Measurements from ENCODE around the gene LGMN. TPM values are rescaled to one million over a fixed set of nuclear protein-coding genes. Genes with fewer than 3 reads are reported as not detected.
A peak's percentile ranks its signal among the peaks of the same experiment; 100 is the strongest.

LGMN gene
- total and polyA plus RNA-seq, 2 of the 13 experiments (the other 11 are each of a cell fraction or from before 2014, with no cell fraction given): 28.9 to 76.4 TPM

DNA sequence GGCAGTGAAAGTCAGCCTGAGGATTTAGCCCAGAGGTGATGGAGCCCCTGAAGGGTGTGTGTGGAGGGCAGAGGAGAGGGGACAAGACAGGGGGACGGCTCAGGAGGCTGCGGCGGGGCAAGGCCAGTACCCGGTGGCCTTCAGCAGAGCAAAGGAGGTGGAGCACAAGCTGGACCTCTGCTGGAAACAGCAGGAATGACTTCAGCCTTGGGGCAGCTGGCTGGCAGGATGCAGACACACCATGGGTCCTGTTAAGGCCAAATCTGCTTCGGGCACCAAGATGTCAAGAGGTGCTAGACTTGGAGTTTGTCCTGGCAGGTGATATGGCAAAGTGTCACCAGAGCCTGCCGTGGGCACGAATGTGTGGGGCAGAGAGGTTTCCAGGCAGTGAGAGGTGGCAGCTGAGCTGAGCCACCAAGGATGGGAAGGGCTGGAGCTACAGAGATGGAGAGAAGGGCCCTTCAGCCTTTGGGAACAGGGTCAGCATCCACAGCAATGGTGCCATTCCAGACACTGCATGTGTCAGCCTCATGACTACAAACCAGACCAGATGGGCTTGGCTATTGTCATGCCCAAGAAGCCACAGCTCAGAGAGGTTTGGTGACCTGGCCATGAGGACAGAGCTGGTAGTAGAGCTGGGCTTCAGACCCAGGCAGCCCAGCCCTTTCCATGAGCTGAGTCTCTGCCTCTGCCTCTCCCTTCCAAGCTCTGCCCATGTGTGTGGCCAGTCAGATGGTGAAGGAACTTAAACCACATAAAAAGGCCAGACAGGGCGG is 91.9 kb downstream of the LGMN start:
- ATAC-seq (peak; percentile 39), FAIRE-seq (no peak), DNase-seq (ENCODE audit: low spot score) (no peak)
- POLR2A ChIA-PET: no interaction called here
- H3K79me2 ChIP-seq (ENCODE audit: insufficient read depth, low read length): no peaks in the 10 kb centered on the region
- no peak overlapping the region for H3K4me2 ChIP-seq (ENCODE audit: low read depth, low read length)
- no peaks in the 10 kb centered on the region for H3K9me3 ChIP-seq (ENCODE audit: low read length)
- in situ Hi-C loops (cut with HindIII; ENCODE audit: extremely low pct_ligation_motif_present, low pct_unique_long_range_greater_than_20kb): no loop called here
- no peaks in the 10 kb centered on the region for H3K4me1 ChIP-seq (ENCODE audit: insufficient read depth, low read length)
- no TSS peak for BruUV-seq (replicated peaks)
- WGBS (ENCODE audit: low lambda C conversion rate): 96% methylated on average over 5 of the region's 8 CpGs
- H3K4me3 ChIP-seq (replicated peaks in 1 of 3; ENCODE audit: insufficient read depth in 1 of 3, low read depth in 2 of 3, low read length in 3 of 3): no peak overlapping the region
- peaks cover 3 to 5% of the 10 kb centered on the region in 2 experiments; a peak in 1 of 5 replicates for H3K36me3 ChIP-seq (replicated peaks in 1 of 2; ENCODE audit: control insufficient read depth in 1 of 2, insufficient read depth in 2 of 2, low read length in 2 of 2)
- intact Hi-C loops (cut with micrococcal nuclease; ENCODE audit: unreplicated experiment): no loop called here
- H3K9ac ChIP-seq (ENCODE audit: insufficient read depth, low read depth, low read length): no peak overlapping the region
- no peak overlapping the region for H2AFZ ChIP-seq (ENCODE audit: low read length)
- no peaks in the 10 kb centered on the region for H3K27me3 ChIP-seq (ENCODE audit: control insufficient read depth in 1 of 2, insufficient read depth in 2 of 2, low read length in 2 of 2)
- no peak overlapping the region for H3K27ac ChIP-seq (ENCODE audit: extremely low read length, insufficient read depth, low read length)
- TF ChIP-seq ZNF790 (CRISPR knock-in tag; IDR thresholded peaks at IDR 0.05; ENCODE audit: borderline replicate concordance): no peak
- TF ChIP-seq, protein P1, sequence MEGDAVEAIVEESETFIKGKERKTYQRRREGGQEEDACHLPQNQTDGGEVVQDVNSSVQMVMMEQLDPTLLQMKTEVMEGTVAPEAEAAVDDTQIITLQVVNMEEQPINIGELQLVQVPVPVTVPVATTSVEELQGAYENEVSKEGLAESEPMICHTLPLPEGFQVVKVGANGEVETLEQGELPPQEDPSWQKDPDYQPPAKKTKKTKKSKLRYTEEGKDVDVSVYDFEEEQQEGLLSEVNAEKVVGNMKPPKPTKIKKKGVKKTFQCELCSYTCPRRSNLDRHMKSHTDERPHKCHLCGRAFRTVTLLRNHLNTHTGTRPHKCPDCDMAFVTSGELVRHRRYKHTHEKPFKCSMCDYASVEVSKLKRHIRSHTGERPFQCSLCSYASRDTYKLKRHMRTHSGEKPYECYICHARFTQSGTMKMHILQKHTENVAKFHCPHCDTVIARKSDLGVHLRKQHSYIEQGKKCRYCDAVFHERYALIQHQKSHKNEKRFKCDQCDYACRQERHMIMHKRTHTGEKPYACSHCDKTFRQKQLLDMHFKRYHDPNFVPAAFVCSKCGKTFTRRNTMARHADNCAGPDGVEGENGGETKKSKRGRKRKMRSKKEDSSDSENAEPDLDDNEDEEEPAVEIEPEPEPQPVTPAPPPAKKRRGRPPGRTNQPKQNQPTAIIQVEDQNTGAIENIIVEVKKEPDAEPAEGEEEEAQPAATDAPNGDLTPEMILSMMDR (CRISPR knock-in tag; IDR thresholded peaks at IDR 0.05): peak; percentile 24; the same call in 1 of the 2 replicates
- CTCF ChIA-PET (ENCODE audit: low intra/inter-chr PET ratio, low total read pairs): no interaction called here
- no peaks in the 10 kb centered on the region for H4K20me1 ChIP-seq (ENCODE audit: insufficient read depth, low read length)

DNA sequence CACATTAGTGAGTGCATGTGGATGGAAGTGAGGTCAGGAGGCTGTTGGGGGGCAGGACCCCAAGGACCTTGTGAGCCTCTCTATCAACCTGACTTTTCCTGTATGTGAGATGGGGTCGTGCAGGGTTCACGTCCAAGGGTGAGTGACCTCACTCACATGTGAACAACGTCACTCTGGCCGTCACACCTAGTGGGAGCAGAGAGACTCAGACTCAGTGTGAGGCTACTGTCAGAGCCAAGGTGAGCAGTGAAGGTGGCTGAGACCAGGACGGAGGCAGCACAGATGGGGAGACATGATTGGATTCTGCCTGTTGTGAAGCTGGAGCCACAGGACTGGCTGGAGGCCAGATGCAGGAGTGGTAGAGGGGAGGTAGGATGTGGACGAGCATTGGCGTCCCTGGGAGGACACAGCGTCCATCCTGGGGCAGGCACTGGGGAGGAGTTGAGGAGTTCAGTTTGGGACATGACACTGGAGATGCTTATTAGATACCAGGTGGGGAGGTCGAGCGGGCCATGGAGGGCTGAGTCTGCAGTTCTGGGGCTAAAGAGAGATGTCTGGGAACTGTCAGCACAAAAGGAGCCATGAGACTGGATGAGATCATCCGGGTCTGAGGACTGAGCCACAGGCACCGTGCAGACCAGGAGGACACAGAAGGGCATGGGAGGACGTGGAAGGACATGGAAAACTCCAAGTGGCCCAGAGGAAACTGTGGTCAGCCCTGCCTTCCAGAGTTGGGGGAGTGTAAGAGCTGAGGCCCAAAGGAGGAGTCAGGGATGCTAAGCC is 92.8 kb downstream of the LGMN start:
- FAIRE-seq (no peak), DNase-seq (ENCODE audit: low spot score) (no peak), ATAC-seq (no peak)
- H3K27me3 ChIP-seq (ENCODE audit: control insufficient read depth in 1 of 2, insufficient read depth in 2 of 2, low read length in 2 of 2): no peaks in the 10 kb centered on the region
- no peaks in the 10 kb centered on the region for H3K4me1 ChIP-seq (ENCODE audit: insufficient read depth, low read length)
- CTCF ChIA-PET (ENCODE audit: low intra/inter-chr PET ratio, low total read pairs): no interaction called here
- no peak overlapping the region for H3K4me3 ChIP-seq (replicated peaks in 1 of 3; ENCODE audit: insufficient read depth in 1 of 3, low read depth in 2 of 3, low read length in 3 of 3)
- H3K27ac ChIP-seq (ENCODE audit: extremely low read length, insufficient read depth, low read length): no peak overlapping the region
- H3K36me3 ChIP-seq (replicated peaks in 1 of 2; ENCODE audit: control insufficient read depth in 1 of 2, insufficient read depth in 2 of 2, low read length in 2 of 2): peaks cover 3 to 5% of the 10 kb centered on the region in 2 experiments; a peak in 1 of 5 replicates
- no peak overlapping the region for H3K4me2 ChIP-seq (ENCODE audit: low read depth, low read length)
- POLR2A ChIA-PET: no interaction called here
- in situ Hi-C loops (cut with HindIII; ENCODE audit: extremely low pct_ligation_motif_present, low pct_unique_long_range_greater_than_20kb) (no loop called here), intact Hi-C loops (cut with micrococcal nuclease; ENCODE audit: unreplicated experiment) (no loop called here)
- H3K79me2 ChIP-seq (ENCODE audit: insufficient read depth, low read length): no peaks in the 10 kb centered on the region
- no peak overlapping the region for H2AFZ ChIP-seq (ENCODE audit: low read length)
- H3K9ac ChIP-seq (ENCODE audit: insufficient read depth, low read depth, low read length): no peak overlapping the region
- BruUV-seq (replicated peaks): no TSS peak
- 96% methylated on average over 11 of the region's 13 CpGs for WGBS (ENCODE audit: low lambda C conversion rate)
- H3K9me3 ChIP-seq (ENCODE audit: low read length): no peaks in the 10 kb centered on the region
- H4K20me1 ChIP-seq (ENCODE audit: insufficient read depth, low read length): no peaks in the 10 kb centered on the region
- TF ChIP-seq ZNF496 (CRISPR knock-in tag; IDR thresholded peaks at IDR 0.05; ENCODE audit: insufficient replicate concordance) (no peak), SNRNP70 (IDR thresholded peaks at IDR 0.05; ENCODE audit: low read depth, low read length) (no peak), EHMT2 (IDR thresholded peaks at IDR 0.05; ENCODE audit: borderline replicate concordance, low read depth, low read length) (no peak), HOXA7 (CRISPR knock-in tag; IDR thresholded peaks at IDR 0.05) (no peak)
- TF ChIP-seq, protein P2, sequence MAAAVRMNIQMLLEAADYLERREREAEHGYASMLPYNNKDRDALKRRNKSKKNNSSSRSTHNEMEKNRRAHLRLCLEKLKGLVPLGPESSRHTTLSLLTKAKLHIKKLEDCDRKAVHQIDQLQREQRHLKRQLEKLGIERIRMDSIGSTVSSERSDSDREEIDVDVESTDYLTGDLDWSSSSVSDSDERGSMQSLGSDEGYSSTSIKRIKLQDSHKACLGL (CRISPR knock-in tag; IDR thresholded peaks at IDR 0.05): no peak
- TF ChIP-seq, protein P3, sequence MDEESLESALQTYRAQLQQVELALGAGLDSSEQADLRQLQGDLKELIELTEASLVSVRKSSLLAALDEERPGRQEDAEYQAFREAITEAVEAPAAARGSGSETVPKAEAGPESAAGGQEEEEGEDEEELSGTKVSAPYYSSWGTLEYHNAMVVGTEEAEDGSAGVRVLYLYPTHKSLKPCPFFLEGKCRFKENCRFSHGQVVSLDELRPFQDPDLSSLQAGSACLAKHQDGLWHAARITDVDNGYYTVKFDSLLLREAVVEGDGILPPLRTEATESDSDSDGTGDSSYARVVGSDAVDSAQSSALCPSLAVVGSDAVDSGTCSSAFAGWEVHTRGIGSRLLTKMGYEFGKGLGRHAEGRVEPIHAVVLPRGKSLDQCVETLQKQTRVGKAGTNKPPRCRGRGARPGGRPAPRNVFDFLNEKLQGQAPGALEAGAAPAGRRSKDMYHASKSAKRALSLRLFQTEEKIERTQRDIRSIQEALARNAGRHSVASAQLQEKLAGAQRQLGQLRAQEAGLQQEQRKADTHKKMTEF (CRISPR knock-in tag; IDR thresholded peaks at IDR 0.05): no peak
- TF ChIP-seq, protein P4, sequence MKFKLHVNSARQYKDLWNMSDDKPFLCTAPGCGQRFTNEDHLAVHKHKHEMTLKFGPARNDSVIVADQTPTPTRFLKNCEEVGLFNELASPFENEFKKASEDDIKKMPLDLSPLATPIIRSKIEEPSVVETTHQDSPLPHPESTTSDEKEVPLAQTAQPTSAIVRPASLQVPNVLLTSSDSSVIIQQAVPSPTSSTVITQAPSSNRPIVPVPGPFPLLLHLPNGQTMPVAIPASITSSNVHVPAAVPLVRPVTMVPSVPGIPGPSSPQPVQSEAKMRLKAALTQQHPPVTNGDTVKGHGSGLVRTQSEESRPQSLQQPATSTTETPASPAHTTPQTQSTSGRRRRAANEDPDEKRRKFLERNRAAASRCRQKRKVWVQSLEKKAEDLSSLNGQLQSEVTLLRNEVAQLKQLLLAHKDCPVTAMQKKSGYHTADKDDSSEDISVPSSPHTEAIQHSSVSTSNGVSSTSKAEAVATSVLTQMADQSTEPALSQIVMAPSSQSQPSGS (CRISPR knock-in tag; IDR thresholded peaks at IDR 0.05): no peak
